GM23338 (cell line): ENCODE measurements around the gene CD2AP. TPM values are rescaled to one million over a fixed set of nuclear protein-coding genes. Genes with fewer than 3 reads are reported as not detected.

Experiments used
- ATAC-seq: fragments of 200-7000 bp; cut with Tn5 transposase; 3 replicates; pipeline ENCODE4 v1.9.1; 2020
- DNase-seq: peaks from one replicate; pipeline ENCODE4 v3.0.0-alpha.2; 2015; ENCODE audit warnings: low spot score
- H2AFZ ChIP-seq: fragments of 200-600 bp; sonication (generic); 2 replicates; pipeline ENCODE4 v1.8.0; 2016; ENCODE audit warnings: antibody characterized with exemption, mild to moderate bottlenecking, moderate library complexity
- H3F3A ChIP-seq: fragments of 200-600 bp; sonication (generic); replicated peaks from 2 replicates; pipeline ENCODE4 v1.8.0; 2017; ENCODE audit warnings: antibody characterized with exemption, mixed run types, low read depth
- H3K27ac ChIP-seq: fragments of 200-600 bp; sonication (generic); 2 replicates; pipeline ENCODE4 v1.6.1; 2016; ENCODE audit warnings: low read depth
- H3K27me3 ChIP-seq: fragments of 200-600 bp; sonication (generic); 2 replicates; pipeline ENCODE4 v1.8.0; 2016; ENCODE audit warnings: mild to moderate bottlenecking, mixed run types, moderate library complexity; ENCODE audit not compliant: insufficient read depth
- H3K36me3 ChIP-seq: fragments of 200-600 bp; sonication (generic); 2 replicates; pipeline ENCODE4 v1.8.0; 2016; ENCODE audit warnings: mild to moderate bottlenecking; ENCODE audit not compliant: insufficient read depth
- H3K4me1 ChIP-seq: fragments of 200-600 bp; sonication (generic); 2 replicates; pipeline ENCODE4 v1.8.0; 2016; ENCODE audit warnings: mild to moderate bottlenecking, moderate library complexity; ENCODE audit not compliant: insufficient read depth
- H3K4me2 ChIP-seq: fragments of 200-600 bp; sonication (generic); 2 replicates; pipeline ENCODE4 v1.7.1; 2017; ENCODE audit warnings: mixed run types
- H3K4me3 ChIP-seq: fragments of 200-600 bp; sonication (generic); 2 replicates; pipeline ENCODE4 v1.6.1; 2016; ENCODE audit warnings: mixed run types
- H3K79me2 ChIP-seq: fragments of 200-600 bp; sonication (generic); replicated peaks from 2 replicates; pipeline ENCODE4 v1.8.0; 2017; ENCODE audit warnings: mild to moderate bottlenecking; ENCODE audit not compliant: insufficient read depth
- H3K9me2 ChIP-seq: fragments of 200-600 bp; sonication (generic); 2 replicates; pipeline ENCODE4 v1.8.0; 2017; ENCODE audit not compliant: insufficient read depth
- H4K20me1 ChIP-seq: fragments of 200-600 bp; sonication (generic); replicated peaks from 2 replicates; pipeline ENCODE4 v1.8.0; 2017; ENCODE audit warnings: mild to moderate bottlenecking; ENCODE audit not compliant: insufficient read depth
- H3K27ac Mint-ChIP-seq: 2 replicates; pipeline ENCODE4 v1.8.0; 2020; ENCODE audit warnings: inconsistent platforms, mild to moderate bottlenecking, moderate library complexity, mixed read lengths
- H3K27me3 Mint-ChIP-seq: 3 replicates; pipeline ENCODE4 v1.8.0; 2022; ENCODE audit warnings: low read depth, mild to moderate bottlenecking, moderate library complexity, mixed read lengths, inconsistent platforms; ENCODE audit not compliant: insufficient read depth, poor library complexity
- H3K36me3 Mint-ChIP-seq: 3 replicates; pipeline ENCODE4 v1.8.0; 2021; ENCODE audit warnings: low read depth, mild to moderate bottlenecking, inconsistent platforms, moderate library complexity, mixed read lengths
- H3K4me1 Mint-ChIP-seq: 3 replicates; pipeline ENCODE4 v1.8.0; 2020; ENCODE audit warnings: mild to moderate bottlenecking, inconsistent platforms, mixed read lengths
- H3K4me3 Mint-ChIP-seq: 3 replicates; pipeline ENCODE4 v1.8.0; 2021; ENCODE audit warnings: moderate library complexity, mild to moderate bottlenecking, inconsistent platforms, mixed read lengths
- H3K9me3 Mint-ChIP-seq: 3 replicates; pipeline ENCODE4 v1.8.0; 2020; ENCODE audit warnings: moderate library complexity, mild to moderate bottlenecking, inconsistent platforms, mixed read lengths
- CREB1 ChIP-seq: fragments of 250-450 bp; sonication (Bioruptor Pico); IDR thresholded peaks from 2 replicates; pipeline ENCODE4 v1.5.0; 2020; ENCODE audit warnings: low read depth, mild to moderate bottlenecking, moderate library complexity
- EZH2 ChIP-seq: fragments of 200-600 bp; sonication (generic); IDR thresholded peaks from one replicate; pipeline ENCODE4 v1.8.0; 2017; ENCODE audit warnings: antibody characterized with exemption, mild to moderate bottlenecking, low read depth; ENCODE audit not compliant: unreplicated experiment
- EZH2phosphoT487 ChIP-seq: fragments of 200-600 bp; sonication (generic); IDR thresholded peaks from one replicate; pipeline ENCODE4 v1.8.1; 2018; ENCODE audit warnings: antibody characterized with exemption; ENCODE audit not compliant: unreplicated experiment
- JUNB ChIP-seq: IDR thresholded peaks from one replicate; pipeline ENCODE4 v1.6.1; 2016; ENCODE audit warnings: antibody characterized with exemption; ENCODE audit not compliant: unreplicated experiment
- NANOG ChIP-seq: IDR thresholded peaks from 2 replicates; pipeline ENCODE4 v1.6.1; 2016; ENCODE audit warnings: antibody characterized with exemption, borderline replicate concordance
- STAT1 ChIP-seq: IDR thresholded peaks from one replicate; pipeline ENCODE4 v1.6.1; 2016; ENCODE audit warnings: antibody characterized with exemption; ENCODE audit not compliant: unreplicated experiment
- ZNF114 ChIP-seq: fragments of 250-450 bp; sonication (Bioruptor Pico); IDR thresholded peaks from 2 replicates; pipeline ENCODE4 v1.5.0; 2020; ENCODE audit warnings: mild to moderate bottlenecking, moderate library complexity
- ZNF331 ChIP-seq: fragments of 250-450 bp; sonication (Bioruptor Pico); IDR thresholded peaks from 2 replicates; pipeline ENCODE4 v1.5.0; 2020; ENCODE audit warnings: low read depth, mild to moderate bottlenecking, moderate library complexity
- polyA plus RNA-seq: library from polyadenylated mRNA; unstranded; fragments of >200 nt; fragmentation: Nextera tagmentation; extraction: Ambion mirVana; gene quantifications from 2 replicates; pipeline ENCODE4 v1.2.1, GENCODE V29; 2016
- total RNA-seq: library from RNA; depleted of rRNA; stranded (reverse); fragments of >200 nt; shearing (Covaris generic); gene quantifications from 2 replicates; pipeline ENCODE4 v1.2.3, GENCODE V29; 2014
- TF ChIP-seq, protein P1 (sequence below): fragments of 250-450 bp; sonication (Bioruptor Pico); IDR thresholded peaks from 2 replicates; pipeline ENCODE4 v1.5.0; 2020; ENCODE audit warnings: mild to moderate bottlenecking, moderate library complexity
- TF ChIP-seq, protein P2 (sequence below): IDR thresholded peaks from 2 replicates; pipeline ENCODE4 v1.6.1; 2016; ENCODE audit warnings: antibody characterized with exemption
- TF ChIP-seq, protein P3 (sequence below), 2 experiments: fragments of 200-600 bp in 1 of 2; sonication (generic) in 1 of 2; conservative IDR thresholded peaks; 2 replicates each; pipeline versions ENCODE4 v1.5.1 to v1.6.1; 2016 to 2017; ENCODE audit warnings: antibody characterized with exemption in 2 of 2, low read depth in 2 of 2, mild to moderate bottlenecking in 2 of 2, moderate library complexity in 1 of 2

CD2AP gene
- total and polyA plus RNA-seq, 2 experiments from 2014 or later = 38.0 to 93.2 TPM

DNA sequence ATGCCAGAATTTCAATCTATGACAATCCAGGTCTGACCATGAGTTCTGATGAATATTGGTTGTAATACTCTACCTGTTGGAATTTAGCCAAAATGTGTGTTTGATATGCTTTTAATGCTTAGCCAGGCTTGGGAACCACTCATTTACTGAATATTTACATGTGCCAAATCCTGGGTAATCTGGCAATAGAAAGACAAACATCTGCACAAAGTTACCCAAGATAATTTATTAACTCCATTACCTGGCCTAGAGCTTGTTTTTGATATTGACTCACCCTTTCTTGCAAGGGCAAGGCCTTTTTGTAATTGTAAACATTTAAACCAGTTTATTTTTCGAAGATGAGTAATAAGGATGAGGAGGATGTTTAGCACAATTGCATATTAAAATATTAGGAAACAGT is 13.5 kb upstream of the CD2AP start:
- Histone ChIP-seq H3K4me2 (no peak overlapping the region), H3K9me2 (no peaks in the 10 kb centered on the region), H3K27ac (no peak overlapping the region), H3F3A (no peaks in the 10 kb centered on the region), H3K27me3 (no peaks in the 10 kb centered on the region), H3K79me2 (no peaks in the 10 kb centered on the region), H3K4me1 (no peaks in the 10 kb centered on the region), H3K4me3 (no peak overlapping the region), H3K36me3 (no peaks in the 10 kb centered on the region), H2AFZ (no peak overlapping the region), H4K20me1 (no peaks in the 10 kb centered on the region)
- Mint-ChIP-seq H3K9me3 (no peaks in the 10 kb centered on the region), H3K36me3 (no peaks in the 10 kb centered on the region), H3K4me3 (no peak overlapping the region), H3K27ac (no peak overlapping the region), H3K27me3 (no peaks in the 10 kb centered on the region), H3K4me1 (no peaks in the 10 kb centered on the region)
- ATAC-seq (no peak), DNase-seq (no peak)
- TF ChIP-seq ZNF331 (CRISPR knock-in tag) = no peak

DNA sequence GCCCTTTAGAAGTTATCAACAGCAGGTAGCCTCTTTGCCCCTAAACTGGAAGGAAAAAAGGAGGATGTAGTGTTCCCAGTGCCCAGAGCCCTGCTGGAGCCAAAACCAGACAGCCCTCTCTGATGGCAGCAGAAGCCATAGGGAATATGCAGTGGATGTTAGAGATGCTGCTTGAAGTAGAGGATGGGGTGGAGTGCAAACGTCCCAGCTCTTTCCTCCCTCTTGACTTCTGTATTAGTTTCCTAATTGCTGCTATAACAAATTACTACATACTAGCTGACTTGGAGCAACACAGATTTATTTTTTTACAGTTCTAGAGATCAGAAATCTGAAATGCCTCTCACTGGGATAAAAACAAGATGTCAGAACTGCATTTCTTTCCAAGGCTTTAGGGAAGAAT is 12.5 kb upstream of the CD2AP start:
- Histone ChIP-seq H3K36me3 (no peaks in the 10 kb centered on the region), H3K9me2 (no peaks in the 10 kb centered on the region), H3K4me2 (no peak overlapping the region), H3K4me1 (no peaks in the 10 kb centered on the region), H2AFZ (peak overlapping the region; percentile 25; the same call in 1 of the 2 replicates), H3F3A (no peaks in the 10 kb centered on the region), H3K27me3 (no peaks in the 10 kb centered on the region), H3K79me2 (no peaks in the 10 kb centered on the region), H4K20me1 (no peaks in the 10 kb centered on the region), H3K4me3 (no peak overlapping the region), H3K27ac (no peak overlapping the region)
- ATAC-seq (no peak), DNase-seq (no peak)
- Mint-ChIP-seq H3K4me3 (no peak overlapping the region), H3K27me3 (no peaks in the 10 kb centered on the region), H3K36me3 (no peaks in the 10 kb centered on the region), H3K9me3 (no peaks in the 10 kb centered on the region), H3K27ac (no peak overlapping the region), H3K4me1 (no peaks in the 10 kb centered on the region)
- TF ChIP-seq, protein P1, sequence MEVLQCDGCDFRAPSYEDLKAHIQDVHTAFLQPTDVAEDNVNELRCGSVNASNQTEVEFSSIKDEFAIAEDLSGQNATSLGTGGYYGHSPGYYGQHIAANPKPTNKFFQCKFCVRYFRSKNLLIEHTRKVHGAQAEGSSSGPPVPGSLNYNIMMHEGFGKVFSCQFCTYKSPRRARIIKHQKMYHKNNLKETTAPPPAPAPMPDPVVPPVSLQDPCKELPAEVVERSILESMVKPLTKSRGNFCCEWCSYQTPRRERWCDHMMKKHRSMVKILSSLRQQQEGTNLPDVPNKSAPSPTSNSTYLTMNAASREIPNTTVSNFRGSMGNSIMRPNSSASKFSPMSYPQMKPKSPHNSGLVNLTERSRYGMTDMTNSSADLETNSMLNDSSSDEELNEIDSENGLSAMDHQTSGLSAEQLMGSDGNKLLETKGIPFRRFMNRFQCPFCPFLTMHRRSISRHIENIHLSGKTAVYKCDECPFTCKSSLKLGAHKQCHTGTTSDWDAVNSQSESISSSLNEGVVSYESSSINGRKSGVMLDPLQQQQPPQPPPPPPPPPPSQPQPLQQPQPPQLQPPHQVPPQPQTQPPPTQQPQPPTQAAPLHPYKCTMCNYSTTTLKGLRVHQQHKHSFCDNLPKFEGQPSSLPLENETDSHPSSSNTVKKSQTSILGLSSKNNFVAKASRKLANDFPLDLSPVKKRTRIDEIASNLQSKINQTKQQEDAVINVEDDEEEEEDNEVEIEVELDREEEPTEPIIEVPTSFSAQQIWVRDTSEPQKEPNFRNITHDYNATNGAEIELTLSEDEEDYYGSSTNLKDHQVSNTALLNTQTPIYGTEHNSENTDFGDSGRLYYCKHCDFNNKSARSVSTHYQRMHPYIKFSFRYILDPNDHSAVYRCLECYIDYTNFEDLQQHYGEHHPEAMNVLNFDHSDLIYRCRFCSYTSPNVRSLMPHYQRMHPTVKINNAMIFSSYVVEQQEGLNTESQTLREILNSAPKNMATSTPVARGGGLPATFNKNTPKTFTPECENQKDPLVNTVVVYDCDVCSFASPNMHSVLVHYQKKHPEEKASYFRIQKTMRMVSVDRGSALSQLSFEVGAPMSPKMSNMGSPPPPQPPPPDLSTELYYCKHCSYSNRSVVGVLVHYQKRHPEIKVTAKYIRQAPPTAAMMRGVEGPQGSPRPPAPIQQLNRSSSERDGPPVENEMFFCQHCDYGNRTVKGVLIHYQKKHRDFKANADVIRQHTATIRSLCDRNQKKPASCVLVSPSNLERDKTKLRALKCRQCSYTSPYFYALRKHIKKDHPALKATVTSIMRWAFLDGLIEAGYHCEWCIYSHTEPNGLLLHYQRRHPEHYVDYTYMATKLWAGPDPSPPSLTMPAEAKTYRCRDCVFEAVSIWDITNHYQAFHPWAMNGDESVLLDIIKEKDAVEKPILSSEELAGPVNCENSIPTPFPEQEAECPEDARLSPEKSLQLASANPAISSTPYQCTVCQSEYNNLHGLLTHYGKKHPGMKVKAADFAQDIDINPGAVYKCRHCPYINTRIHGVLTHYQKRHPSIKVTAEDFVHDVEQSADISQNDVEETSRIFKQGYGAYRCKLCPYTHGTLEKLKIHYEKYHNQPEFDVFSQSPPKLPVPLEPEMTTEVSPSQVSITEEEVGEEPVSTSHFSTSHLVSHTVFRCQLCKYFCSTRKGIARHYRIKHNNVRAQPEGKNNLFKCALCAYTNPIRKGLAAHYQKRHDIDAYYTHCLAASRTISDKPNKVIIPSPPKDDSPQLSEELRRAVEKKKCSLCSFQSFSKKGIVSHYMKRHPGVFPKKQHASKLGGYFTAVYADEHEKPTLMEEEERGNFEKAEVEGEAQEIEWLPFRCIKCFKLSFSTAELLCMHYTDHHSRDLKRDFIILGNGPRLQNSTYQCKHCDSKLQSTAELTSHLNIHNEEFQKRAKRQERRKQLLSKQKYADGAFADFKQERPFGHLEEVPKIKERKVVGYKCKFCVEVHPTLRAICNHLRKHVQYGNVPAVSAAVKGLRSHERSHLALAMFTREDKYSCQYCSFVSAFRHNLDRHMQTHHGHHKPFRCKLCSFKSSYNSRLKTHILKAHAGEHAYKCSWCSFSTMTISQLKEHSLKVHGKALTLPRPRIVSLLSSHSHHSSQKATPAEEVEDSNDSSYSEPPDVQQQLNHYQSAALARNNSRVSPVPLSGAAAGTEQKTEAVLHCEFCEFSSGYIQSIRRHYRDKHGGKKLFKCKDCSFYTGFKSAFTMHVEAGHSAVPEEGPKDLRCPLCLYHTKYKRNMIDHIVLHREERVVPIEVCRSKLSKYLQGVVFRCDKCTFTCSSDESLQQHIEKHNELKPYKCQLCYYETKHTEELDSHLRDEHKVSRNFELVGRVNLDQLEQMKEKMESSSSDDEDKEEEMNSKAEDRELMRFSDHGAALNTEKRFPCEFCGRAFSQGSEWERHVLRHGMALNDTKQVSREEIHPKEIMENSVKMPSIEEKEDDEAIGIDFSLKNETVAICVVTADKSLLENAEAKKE (CRISPR knock-in tag) = no peak
- no peak for TF ChIP-seq JUNB
- TF ChIP-seq ZNF114 (CRISPR knock-in tag) = no peak
- TF ChIP-seq ZNF331 (CRISPR knock-in tag) = no peak
- TF ChIP-seq NANOG = no peak
- TF ChIP-seq, protein P2, sequence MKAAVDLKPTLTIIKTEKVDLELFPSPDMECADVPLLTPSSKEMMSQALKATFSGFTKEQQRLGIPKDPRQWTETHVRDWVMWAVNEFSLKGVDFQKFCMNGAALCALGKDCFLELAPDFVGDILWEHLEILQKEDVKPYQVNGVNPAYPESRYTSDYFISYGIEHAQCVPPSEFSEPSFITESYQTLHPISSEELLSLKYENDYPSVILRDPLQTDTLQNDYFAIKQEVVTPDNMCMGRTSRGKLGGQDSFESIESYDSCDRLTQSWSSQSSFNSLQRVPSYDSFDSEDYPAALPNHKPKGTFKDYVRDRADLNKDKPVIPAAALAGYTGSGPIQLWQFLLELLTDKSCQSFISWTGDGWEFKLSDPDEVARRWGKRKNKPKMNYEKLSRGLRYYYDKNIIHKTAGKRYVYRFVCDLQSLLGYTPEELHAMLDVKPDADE = no peak
- TF ChIP-seq, protein P3, sequence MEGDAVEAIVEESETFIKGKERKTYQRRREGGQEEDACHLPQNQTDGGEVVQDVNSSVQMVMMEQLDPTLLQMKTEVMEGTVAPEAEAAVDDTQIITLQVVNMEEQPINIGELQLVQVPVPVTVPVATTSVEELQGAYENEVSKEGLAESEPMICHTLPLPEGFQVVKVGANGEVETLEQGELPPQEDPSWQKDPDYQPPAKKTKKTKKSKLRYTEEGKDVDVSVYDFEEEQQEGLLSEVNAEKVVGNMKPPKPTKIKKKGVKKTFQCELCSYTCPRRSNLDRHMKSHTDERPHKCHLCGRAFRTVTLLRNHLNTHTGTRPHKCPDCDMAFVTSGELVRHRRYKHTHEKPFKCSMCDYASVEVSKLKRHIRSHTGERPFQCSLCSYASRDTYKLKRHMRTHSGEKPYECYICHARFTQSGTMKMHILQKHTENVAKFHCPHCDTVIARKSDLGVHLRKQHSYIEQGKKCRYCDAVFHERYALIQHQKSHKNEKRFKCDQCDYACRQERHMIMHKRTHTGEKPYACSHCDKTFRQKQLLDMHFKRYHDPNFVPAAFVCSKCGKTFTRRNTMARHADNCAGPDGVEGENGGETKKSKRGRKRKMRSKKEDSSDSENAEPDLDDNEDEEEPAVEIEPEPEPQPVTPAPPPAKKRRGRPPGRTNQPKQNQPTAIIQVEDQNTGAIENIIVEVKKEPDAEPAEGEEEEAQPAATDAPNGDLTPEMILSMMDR (conservative IDR thresholded peaks at IDR 0.05; ENCODE audit: low read depth in 2 of 2) = no peak
- no peak for TF ChIP-seq EZH2phosphoT487
- no peak for TF ChIP-seq STAT1
- TF ChIP-seq EZH2 = no peak
- no peak for TF ChIP-seq CREB1 (CRISPR knock-in tag)
